Measurements from ENCODE around the gene C5orf63. TPM values are rescaled to one million over a fixed set of nuclear protein-coding genes. Genes with fewer than 3 reads are reported as not detected.

Gene C5orf63
- total and polyA plus RNA-seq, 2 donors (not counting 3 experiments of a cell fraction or from before 2014, with no cell fraction given), result 1.4 to 5.3 TPM

DNA sequence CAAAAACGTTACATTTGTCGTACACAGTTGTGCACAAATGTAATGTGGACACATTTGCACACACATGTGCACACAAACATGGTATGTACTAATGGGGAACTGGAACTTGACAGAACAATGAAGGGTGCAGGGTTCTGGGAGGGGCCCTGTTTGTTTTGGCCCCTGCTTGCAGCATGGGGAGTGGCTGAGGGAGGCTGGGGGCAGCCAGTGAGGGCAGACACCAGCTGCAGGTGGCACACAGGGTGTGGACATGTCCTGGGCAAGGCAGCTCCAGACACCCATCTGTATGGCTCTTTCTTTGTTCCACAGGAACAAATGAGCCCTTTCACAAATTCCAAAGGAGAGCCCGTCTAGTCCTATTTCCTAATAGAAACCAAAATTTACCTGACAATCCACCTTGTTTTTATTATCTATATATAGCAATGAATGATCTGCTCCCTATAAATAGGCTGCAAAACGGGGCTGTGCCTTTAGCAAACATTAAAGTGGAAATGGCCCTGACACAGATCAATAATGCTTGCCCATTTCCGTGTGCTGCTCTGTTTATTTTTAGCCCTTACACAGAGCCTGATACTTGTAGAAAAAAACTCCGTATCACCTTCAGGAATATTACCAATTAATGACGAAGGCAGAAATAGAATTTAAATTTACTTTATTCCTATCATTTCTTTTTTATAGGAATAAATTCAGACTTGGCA, 69.4 kb downstream of the C5orf63 start:
- Histone ChIP-seq H2AFZ (ENCODE audit: low read depth, low read length) (no peak overlapping the region), H3K9me3 (replicated peaks; ENCODE audit: control insufficient read depth, insufficient read depth, low read length) (no peaks in the 10 kb centered on the region), H3K79me2 (ENCODE audit: control insufficient read depth, insufficient read depth, low read length) (peaks cover 71% of the 10 kb centered on the region), H3K27ac (ENCODE audit: insufficient read depth, low read depth, low read length) (no peak overlapping the region), H3K9me1 (replicated peaks; ENCODE audit: control insufficient read depth, extremely low read depth, insufficient read depth, low read length) (no peaks in the 10 kb centered on the region), H3K9ac (replicated peaks; ENCODE audit: extremely low read depth, insufficient read depth, low read length) (no peak overlapping the region), H3K4me2 (ENCODE audit: insufficient read depth, low read length) (no peak overlapping the region), H3K4me3 (replicated peaks in 1 of 3; ENCODE audit: insufficient read depth in 1 of 3, low read depth in 1 of 3, low read length in 3 of 3) (no peak overlapping the region), H3K4me1 (ENCODE audit: control insufficient read depth, extremely low read depth, insufficient read depth, low read length) (peaks cover 16% of the 10 kb centered on the region), H3K27me3 (ENCODE audit: control insufficient read depth in 2 of 2, insufficient read depth in 2 of 2, low read length in 2 of 2) (no peaks in the 10 kb centered on the region), H4K20me1 (replicated peaks; ENCODE audit: control insufficient read depth, extremely low read depth, insufficient read depth, low read length) (no peaks in the 10 kb centered on the region), H3K36me3 (ENCODE audit: control insufficient read depth in 2 of 2, extremely low read depth in 1 of 2, insufficient read depth in 2 of 2, low read length in 2 of 2) (no peaks in the 10 kb centered on the region)
- POLR2A ChIA-PET, result no interaction called here
- CTCF ChIA-PET, result no interaction called here
- no TSS peak for BruUV-seq (replicated peaks)
- no peak for DNase-seq (ENCODE audit: low read depth, low spot score)
- intact Hi-C loops (cut with micrococcal nuclease), result no loop called here
- dilution Hi-C loops (cut with MboI; ENCODE audit: extremely low pct_ligation_motif_present, low sequenced_read_pairs), result no loop called here
- TF ChIP-seq JUN (IDR thresholded peaks at IDR 0.05; ENCODE audit: borderline replicate concordance, insufficient read depth, insufficient read length, low read depth) (no peak), POLR2AphosphoS5 (IDR thresholded peaks at IDR 0.05; ENCODE audit: insufficient read depth, low read depth, low read length) (no peak), FOS (IDR thresholded peaks at IDR 0.05; ENCODE audit: borderline replicate concordance, insufficient read depth, low read length) (no peak), MYC (IDR thresholded peaks at IDR 0.05; ENCODE audit: low read depth, low read length) (no peak), GATA2 (IDR thresholded peaks at IDR 0.05; ENCODE audit: insufficient read depth, insufficient read length, low read depth, low read length) (no peak), POLR2A (IDR thresholded peaks at IDR 0.05; ENCODE audit: low read depth, low read length) (no peak), EZH2 (IDR thresholded peaks at IDR 0.05; ENCODE audit: borderline replicate concordance, low read depth, low read length, severe bottlenecking) (no peak), CTCF (IDR thresholded peaks at IDR 0.05; ENCODE audit: extremely low read depth in 1 of 2, insufficient read depth in 1 of 2, low read depth in 1 of 2, low read length in 2 of 2) (no peak)
- TF ChIP-seq, protein P1, sequence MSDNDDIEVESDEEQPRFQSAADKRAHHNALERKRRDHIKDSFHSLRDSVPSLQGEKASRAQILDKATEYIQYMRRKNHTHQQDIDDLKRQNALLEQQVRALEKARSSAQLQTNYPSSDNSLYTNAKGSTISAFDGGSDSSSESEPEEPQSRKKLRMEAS (IDR thresholded peaks at IDR 0.05; ENCODE audit: insufficient read depth, insufficient read length), result no peak
- FAIRE-seq, result no peak
